Activated naive CD4-positive, alpha-beta T cell (primary cell): ENCODE results near the gene NECAP2.
"Not testable (repeated sequence)": the region's sequence is repeated elsewhere in the genome, so short reads cannot be mapped to it uniquely, and the experiment has no call there.

Experiments
- DNase-seq, 4 experiments: peaks; one replicate each; lab custom pipeline; 2025; lab: John Stamatoyannopoulos, UW

Gene NECAP2

GRCh38 chr1:16461681-16462080 is 21.2 kb downstream of the NECAP2 start:
- DNase-seq: no peak

DNA sequence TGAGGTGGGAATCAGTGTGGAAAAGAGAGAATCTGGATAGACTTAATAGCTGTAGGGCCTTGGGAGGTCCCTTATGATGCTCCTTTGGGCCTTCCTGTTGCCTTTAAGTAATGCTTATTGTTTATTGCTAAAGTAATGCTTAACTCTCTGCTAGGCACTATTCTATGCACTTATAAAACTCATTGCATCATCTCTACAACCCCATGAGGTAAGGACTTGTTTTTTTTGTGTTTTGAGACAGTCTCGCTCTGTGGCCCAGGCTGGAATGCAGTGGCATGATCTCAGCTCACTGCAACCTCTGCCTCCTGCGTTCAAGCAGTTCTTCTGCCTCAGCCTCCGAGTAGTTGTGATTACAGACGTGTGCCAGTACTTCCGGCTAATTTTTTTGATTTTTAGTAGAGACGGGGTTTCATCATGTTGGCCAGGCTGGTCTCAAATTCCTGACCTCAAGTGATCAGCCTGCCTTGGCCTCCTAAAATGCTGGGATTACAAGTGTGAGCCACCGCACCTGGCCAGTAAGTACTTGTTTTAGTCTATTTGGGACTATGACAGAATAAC is 22.3 kb downstream of the NECAP2 start:
- DNase-seq: no peak

GRCh38 chr1:16464917-16465625 is 24.5 kb downstream of the NECAP2 start:
- DNase-seq: no peak

- DNase-seq: no peak
These were observed 28.0 kb downstream of the NECAP2 start for GRCh38 chr1:16468558-16468957.

DNA sequence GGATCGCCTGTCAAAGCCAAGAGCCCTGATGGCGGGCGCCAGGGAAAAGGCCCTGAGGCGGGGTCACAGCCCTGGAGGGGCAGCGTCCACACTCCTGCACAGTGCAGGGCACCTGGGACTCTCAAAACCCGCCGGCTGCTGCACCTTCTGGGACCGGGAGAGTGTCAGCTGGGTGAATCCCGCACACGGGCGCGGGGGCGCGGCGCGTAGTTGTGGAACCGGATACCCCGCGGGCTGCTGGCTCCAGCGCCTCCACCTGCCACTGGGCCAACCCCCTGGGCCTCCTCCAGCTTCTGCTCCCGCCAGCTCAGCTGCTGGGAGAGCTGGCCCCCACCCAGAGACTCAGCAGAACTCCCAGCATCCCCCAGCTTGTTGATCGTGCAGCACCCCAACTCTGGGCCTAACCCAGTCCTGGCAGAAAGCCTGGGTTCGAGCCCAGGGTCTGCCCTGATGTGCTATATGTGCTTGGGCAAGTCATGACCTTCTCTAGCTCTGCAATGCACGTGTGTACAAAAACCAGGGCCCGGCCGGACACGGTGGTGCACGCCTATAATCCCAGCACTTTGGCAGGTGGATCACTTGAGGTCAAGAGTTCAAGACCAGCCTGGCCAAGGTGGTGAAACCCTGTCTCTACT is 33.8 kb downstream of the NECAP2 start:
- DNase-seq: no peak

DNA sequence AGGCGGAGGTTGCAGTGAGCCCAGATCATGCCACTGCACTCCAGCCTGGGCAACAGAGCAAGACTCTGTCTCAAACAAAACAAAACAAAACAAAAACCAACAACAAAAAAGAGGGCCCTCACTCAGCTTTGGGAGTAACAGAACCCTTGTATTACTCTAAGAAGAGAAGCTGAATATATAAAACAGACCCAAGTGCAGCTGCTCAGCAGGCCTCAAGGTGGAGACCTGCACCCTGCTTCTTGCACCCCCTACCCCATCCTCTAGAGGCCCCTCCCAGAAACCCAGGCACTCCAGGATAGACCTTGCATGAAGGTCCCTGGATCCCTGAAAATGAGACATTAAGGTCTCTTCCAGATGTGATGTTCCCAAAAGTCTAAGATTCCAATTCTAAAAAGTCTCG is 34.4 kb downstream of the NECAP2 start:
- not testable (repeated sequence) for DNase-seq

DNA sequence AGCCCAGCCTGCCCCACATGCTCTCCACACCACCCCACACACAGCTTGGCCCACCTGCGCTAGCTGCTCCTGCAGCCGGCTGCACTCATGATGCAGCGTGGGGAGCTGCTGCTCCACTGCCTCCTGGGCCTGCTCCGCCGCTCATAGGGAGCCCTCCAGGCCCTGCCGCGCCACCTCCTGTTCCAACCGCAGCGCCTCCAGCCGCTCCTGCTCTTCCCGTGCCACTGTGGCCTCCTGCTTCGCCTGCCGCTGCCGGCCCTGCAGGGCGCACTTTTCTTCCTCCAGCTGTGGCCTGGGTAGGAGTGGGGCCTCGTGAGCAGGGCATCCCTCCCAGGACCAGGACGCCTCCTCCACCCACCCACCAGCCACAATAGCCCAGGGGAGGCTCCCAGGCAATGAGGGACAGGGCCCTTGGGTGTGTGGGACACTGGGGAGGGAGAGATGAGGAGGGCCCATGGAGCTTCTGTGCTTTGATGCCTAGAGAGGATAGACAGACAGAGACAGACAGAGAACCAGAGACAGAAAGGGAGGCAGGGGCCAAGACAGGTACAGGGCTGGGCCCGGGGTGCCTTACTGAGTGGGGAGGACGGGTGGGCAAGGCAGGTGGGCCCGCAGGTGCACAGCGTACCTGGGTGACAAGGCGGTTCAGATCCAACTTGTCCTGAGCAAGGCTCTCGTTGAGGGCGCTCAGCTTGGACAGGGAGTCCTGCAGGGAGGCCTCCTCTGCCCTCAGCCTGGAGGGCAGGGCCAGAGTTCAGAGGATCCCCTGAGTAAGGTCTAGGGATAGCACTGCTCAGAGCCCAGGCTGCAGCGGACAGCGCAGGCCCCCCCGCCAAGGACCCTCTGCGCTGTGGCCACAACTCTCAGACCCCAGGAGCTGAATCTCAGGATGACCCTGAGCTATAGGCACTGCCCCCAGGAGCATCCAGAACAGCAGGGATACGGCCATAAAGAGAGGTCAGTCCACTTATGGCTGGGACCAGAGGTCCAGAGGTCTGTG is 35.5 kb downstream of the NECAP2 start:
- DNase-seq: not testable (repeated sequence)

- DNase-seq: no peak
These were observed 37.6 kb downstream of the NECAP2 start for GRCh38 chr1:16478091-16478490.

- DNase-seq: not testable (repeated sequence)
These were observed 42.6 kb downstream of the NECAP2 start for GRCh38 chr1:16483146-16483545.

GRCh38 chr1:16483639-16484500 is 43.3 kb downstream of the NECAP2 start:
- DNase-seq: not testable (repeated sequence)

- no peak for DNase-seq
These were observed 43.9 kb downstream of the NECAP2 start for GRCh38 chr1:16484501-16484835.

DNA sequence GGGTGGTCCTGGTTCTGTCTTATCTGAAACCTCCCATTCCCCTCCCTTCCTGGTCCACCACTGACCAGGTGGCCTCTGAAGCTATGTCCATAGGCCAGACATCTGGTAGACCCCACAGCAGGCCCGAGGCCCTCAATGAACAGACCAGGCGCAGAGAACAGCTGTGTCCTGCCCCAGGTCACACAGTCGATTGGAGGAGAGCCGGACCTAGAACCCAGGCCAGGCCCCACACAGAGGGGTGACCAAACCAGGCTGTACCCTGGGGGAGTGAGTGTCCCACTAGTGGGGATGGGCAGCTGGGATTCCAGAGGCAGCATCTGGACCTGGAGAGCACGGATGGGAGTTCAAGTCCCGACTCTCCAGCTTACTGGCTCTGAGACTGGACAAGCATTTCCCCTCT is 44.4 kb downstream of the NECAP2 start:
- no peak for DNase-seq

GRCh38 chr1:16486316-16486715 is 45.8 kb downstream of the NECAP2 start:
- DNase-seq: not testable (repeated sequence)

DNA sequence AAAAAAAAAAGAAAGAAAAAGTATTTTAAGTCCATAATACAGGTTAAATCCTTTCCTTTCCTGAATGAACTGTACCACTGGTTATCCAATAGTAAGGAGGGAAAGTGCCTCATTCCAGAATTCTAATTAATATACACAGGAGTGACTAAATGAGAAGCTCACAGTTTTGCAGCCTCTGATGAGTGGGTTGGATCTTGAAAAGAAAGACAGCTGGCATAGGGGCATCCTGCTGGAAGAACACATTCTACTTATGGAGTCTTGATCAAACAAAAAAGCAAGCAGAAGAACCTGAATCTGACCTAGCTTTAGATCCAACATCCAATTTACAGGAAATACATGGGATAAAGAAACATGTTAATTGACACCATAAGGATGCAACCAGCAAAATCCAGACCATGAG is 46.5 kb downstream of the NECAP2 start:
- not testable (repeated sequence) for DNase-seq

GRCh38 chr1:16489195-16489880 is 48.8 kb downstream of the NECAP2 start:
- not testable (repeated sequence) for DNase-seq

GRCh38 chr1:16491056-16491675 is 50.6 kb downstream of the NECAP2 start:
- no peak for DNase-seq

GRCh38 chr1:16492937-16493336 is 52.4 kb downstream of the NECAP2 start:
- DNase-seq: not testable (repeated sequence)

- DNase-seq: not testable (repeated sequence)
These were observed 53.2 kb downstream of the NECAP2 start for GRCh38 chr1:16493731-16494130.

GRCh38 chr1:16497474-16497904 is 57.0 kb downstream of the NECAP2 start:
- DNase-seq: not testable (repeated sequence)

GRCh38 chr1:16498047-16498446 is 57.5 kb downstream of the NECAP2 start:
- not testable (repeated sequence) for DNase-seq
